NT2/D1 (cell line): ENCODE data around the gene ERMARD.

Source experiments
- SUZ12 ChIP-seq: IDR thresholded peaks from 2 replicates; pipeline ENCODE4 v1.6.1; 2011; ENCODE audit not compliant: insufficient read length, insufficient read depth; ENCODE audit errors: extremely low read depth
- YY1 ChIP-seq: IDR thresholded peaks from 2 replicates; pipeline ENCODE4 v1.6.1; 2011; ENCODE audit not compliant: insufficient read length, insufficient read depth
- ZNF274 ChIP-seq: IDR thresholded peaks from 2 replicates; pipeline ENCODE4 v1.6.1; 2011; ENCODE audit warnings: mild to moderate bottlenecking, low read depth, low read length

DNA sequence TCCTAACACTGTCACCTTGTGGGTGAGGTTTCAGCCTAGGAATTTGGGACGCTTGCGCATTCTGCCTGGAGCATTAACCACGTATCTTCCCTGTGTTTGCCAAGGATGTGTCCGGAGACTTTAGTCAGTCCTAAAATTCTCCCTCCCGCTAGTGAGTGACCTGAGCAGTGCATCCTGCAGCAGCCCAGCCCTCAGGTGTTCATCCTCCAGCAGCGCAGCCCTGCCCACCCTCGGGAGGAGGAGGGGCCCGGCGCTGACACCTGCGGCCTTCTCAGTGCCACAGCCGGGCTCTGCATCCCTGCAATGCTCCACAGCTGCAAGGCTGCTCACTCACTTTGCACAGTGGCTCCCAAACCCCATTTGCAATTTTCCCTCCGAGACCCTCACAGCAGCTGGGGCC is 79.5 kb downstream of the ERMARD start:
- no peak for TF ChIP-seq YY1
- TF ChIP-seq ZNF274: no peak
- no peak for TF ChIP-seq SUZ12
